Measurements from ENCODE around the gene ZNF787.
A peak's percentile ranks its signal among the peaks of the same experiment; 100 is the strongest.
"Not testable (repeated sequence)": the region's sequence is repeated elsewhere in the genome, so short reads cannot be mapped to it uniquely, and the experiment has no call there.

ZNF787 gene

GRCh38 chr19:56121180-56122167 is at the start of gene ZNF787:
Gene ZNF787 (minus strand): TSS chr19:56121295. CDS start chr19:56103217, 18,078 bp downstream.
- peak; percentile 95 for DNase-seq

GRCh38 chr19:56170261-56170660 is 49.2 kb upstream of the ZNF787 start:
- DNase-seq: no peak

GRCh38 chr19:56167064-56167578 is 46.0 kb upstream of the ZNF787 start:
- no peak for DNase-seq

GRCh38 chr19:56163097-56163496 is 42.0 kb upstream of the ZNF787 start:
- DNase-seq: no peak

GRCh38 chr19:56162258-56162657 is 41.2 kb upstream of the ZNF787 start:
- no peak for DNase-seq

GRCh38 chr19:56161534-56161933 is 40.4 kb upstream of the ZNF787 start:
- no peak for DNase-seq

GRCh38 chr19:56159622-56160271 is 38.7 kb upstream of the ZNF787 start:
- no peak for DNase-seq

GRCh38 chr19:56159009-56159559 is 38.0 kb upstream of the ZNF787 start:
- no peak for DNase-seq

- DNase-seq: no peak
These were observed 37.2 kb upstream of the ZNF787 start for GRCh38 chr19:56158170-56158757.

- DNase-seq: no peak
These were observed 35.7 kb upstream of the ZNF787 start for GRCh38 chr19:56156768-56157167.

GRCh38 chr19:56155124-56155687 is 34.1 kb upstream of the ZNF787 start:
- no peak for DNase-seq

- DNase-seq: no peak
These were observed 32.4 kb upstream of the ZNF787 start for GRCh38 chr19:56153507-56153906.

- DNase-seq: no peak
These were observed 31.5 kb upstream of the ZNF787 start for GRCh38 chr19:56152644-56153043.

- DNase-seq: no peak
These were observed 29.3 kb upstream of the ZNF787 start for GRCh38 chr19:56150358-56150757.

GRCh38 chr19:56149656-56150038 is 28.6 kb upstream of the ZNF787 start:
- DNase-seq: no peak

GRCh38 chr19:56148955-56149655 is 28.0 kb upstream of the ZNF787 start:
- DNase-seq: not testable (repeated sequence)

GRCh38 chr19:56148096-56148495 is 27.0 kb upstream of the ZNF787 start:
- no peak for DNase-seq

GRCh38 chr19:56147307-56147706 is 26.2 kb upstream of the ZNF787 start:
- DNase-seq: no peak

GRCh38 chr19:56146904-56147303 is 25.8 kb upstream of the ZNF787 start:
- DNase-seq: no peak

GRCh38 chr19:56145698-56146097 is 24.6 kb upstream of the ZNF787 start:
- DNase-seq: no peak

GRCh38 chr19:56144831-56145230 is 23.7 kb upstream of the ZNF787 start:
- no peak for DNase-seq

- DNase-seq: no peak
These were observed 23.3 kb upstream of the ZNF787 start for GRCh38 chr19:56144376-56144775.
